ENCODE results near the gene R3HDM2.
A peak's percentile ranks its signal among the peaks of the same experiment; 100 is the strongest.

DNA sequence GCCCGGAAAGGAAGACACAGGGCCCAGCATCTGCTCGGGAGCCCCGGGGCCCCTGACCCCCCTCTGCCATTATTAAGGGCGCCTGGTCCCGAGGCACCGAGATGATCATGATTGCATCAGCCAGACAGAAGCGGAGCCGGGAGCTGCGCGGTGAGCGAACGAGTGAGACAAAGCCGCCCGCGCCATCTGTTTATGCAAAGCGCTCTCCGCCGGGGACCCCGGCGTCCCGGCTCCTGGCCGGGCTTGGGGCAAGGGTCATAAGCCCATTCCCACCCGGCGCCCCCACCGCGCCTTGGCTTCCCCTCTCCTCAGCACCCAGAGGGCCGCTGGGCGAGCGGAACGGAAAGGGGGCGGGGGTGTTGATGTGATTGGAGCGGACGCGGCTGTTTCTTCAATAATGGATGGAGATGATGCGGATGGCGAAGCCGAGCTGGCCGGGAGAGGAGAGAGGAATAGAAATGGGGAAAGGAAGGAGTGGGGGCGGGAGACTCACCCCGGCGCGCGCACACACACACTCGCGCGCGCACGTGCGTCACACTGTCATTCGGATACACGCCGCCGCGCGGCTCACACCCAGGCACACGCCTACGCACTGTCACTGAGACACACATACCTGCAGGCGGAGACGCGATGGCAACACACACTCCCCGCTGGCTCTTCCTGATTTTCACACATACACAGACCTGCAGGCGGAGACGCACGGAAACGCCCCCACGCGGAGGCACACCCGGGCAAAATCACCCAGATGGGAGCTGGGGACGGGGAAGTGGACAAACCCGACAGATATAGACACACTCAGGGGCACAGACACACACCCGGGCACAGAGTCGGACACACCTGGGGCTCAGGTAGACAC, 190.5 kb downstream of the R3HDM2 start:
- TF ChIP-seq GATA3 (IDR thresholded peaks at IDR 0.05; ENCODE audit: low read depth, low read length) (no peak), GATA2 (IDR thresholded peaks at IDR 0.05; ENCODE audit: low read depth, low read length) (peak; percentile 73)

Data from SH-SY5Y (cell line).